Stimulated activated effector memory CD8-positive, alpha-beta T cell treated with anti-CD3 and anti-CD28 coated beads, Interleukin-12 subunit alpha, Interleukin-12 subunit beta, amount 100 ng/mL, for 72 hours (primary cell): Measurements from ENCODE around the gene CYP11A1.
A peak's percentile ranks its signal among the peaks of the same experiment; 100 is the strongest.
"Not testable (repeated sequence)": the region's sequence is repeated elsewhere in the genome, so short reads cannot be mapped to it uniquely, and the experiment has no call there.

Source experiments
- ATAC-seq: fragments of 150-1000 bp; cut with Tn5 transposase; 2 replicates; pipeline ENCODE4 v1.10.0; 2021
- DNase-seq, 2 donors: peaks; one replicate each; pipeline ENCODE4 v3.0.0; 2021 to 2022; ENCODE audit warnings: low spot score in 2 of 2
- H3K27ac Mint-ChIP-seq: one replicate; pipeline ENCODE4 v1.8.0; 2022; ENCODE audit warnings: mild to moderate bottlenecking, mixed read lengths
- H3K36me3 Mint-ChIP-seq: one replicate; pipeline ENCODE4 v1.8.0; 2022; ENCODE audit warnings: mild to moderate bottlenecking, mixed read lengths
- H3K4me1 Mint-ChIP-seq: one replicate; pipeline ENCODE4 v1.8.0; 2022; ENCODE audit warnings: mixed read lengths
- H3K4me3 Mint-ChIP-seq: one replicate; pipeline ENCODE4 v1.8.0; 2022; ENCODE audit warnings: mild to moderate bottlenecking, mixed read lengths
- H3K9me3 Mint-ChIP-seq: one replicate; pipeline ENCODE4 v1.8.0; 2022; ENCODE audit warnings: mixed read lengths

CYP11A1 gene

GRCh38 chr15:74357514-74357913 lies 9.9 kb downstream of the CYP11A1 start:
- DNase-seq, H3K36me3 Mint-ChIP-seq, H3K4me1 Mint-ChIP-seq, ATAC-seq, H3K27ac Mint-ChIP-seq, H3K9me3 Mint-ChIP-seq, H3K4me3 Mint-ChIP-seq: not testable (repeated sequence)

- H3K27ac Mint-ChIP-seq, H3K36me3 Mint-ChIP-seq, H3K4me3 Mint-ChIP-seq, H3K9me3 Mint-ChIP-seq, ATAC-seq, DNase-seq, H3K4me1 Mint-ChIP-seq: not testable (repeated sequence)
Observed at GRCh38 chr15:74356050-74356449, 11.4 kb downstream of the CYP11A1 start.

GRCh38 chr15:74353992-74354391 lies 13.5 kb downstream of the CYP11A1 start:
- not testable (repeated sequence) for H3K27ac Mint-ChIP-seq, H3K4me1 Mint-ChIP-seq, ATAC-seq, DNase-seq, H3K36me3 Mint-ChIP-seq, H3K9me3 Mint-ChIP-seq, H3K4me3 Mint-ChIP-seq

GRCh38 chr15:74352393-74352910 lies 15.0 kb downstream of the CYP11A1 start:
- H3K27ac Mint-ChIP-seq: no peak overlapping the region
- no peaks in the 10 kb centered on the region for H3K4me1 Mint-ChIP-seq
- no peak for DNase-seq
- no peak for ATAC-seq
- H3K36me3 Mint-ChIP-seq: no peaks in the 10 kb centered on the region
- H3K4me3 Mint-ChIP-seq: no peak overlapping the region
- H3K9me3 Mint-ChIP-seq: peaks cover 5% of the 10 kb centered on the region

GRCh38 chr15:74351670-74352069 lies 15.8 kb downstream of the CYP11A1 start:
- DNase-seq (no peak), ATAC-seq (no peak)
- Mint-ChIP-seq H3K4me1 (no peaks in the 10 kb centered on the region), H3K9me3 (peaks cover 5% of the 10 kb centered on the region), H3K4me3 (no peak overlapping the region), H3K36me3 (no peaks in the 10 kb centered on the region), H3K27ac (no peak overlapping the region)

- Mint-ChIP-seq H3K4me1 (peaks cover 2% of the 10 kb centered on the region), H3K4me3 (no peak overlapping the region), H3K36me3 (no peaks in the 10 kb centered on the region), H3K9me3 (peaks cover 5% of the 10 kb centered on the region), H3K27ac (no peak overlapping the region)
- ATAC-seq (no peak), DNase-seq (no peak)
Observed at GRCh38 chr15:74350295-74351275, 16.9 kb downstream of the CYP11A1 start.

GRCh38 chr15:74349241-74349778 lies 18.1 kb downstream of the CYP11A1 start:
- peaks cover 1% of the 10 kb centered on the region for H3K9me3 Mint-ChIP-seq
- no peak overlapping the region for H3K27ac Mint-ChIP-seq
- H3K4me1 Mint-ChIP-seq: peaks cover 6% of the 10 kb centered on the region
- no peaks in the 10 kb centered on the region for H3K36me3 Mint-ChIP-seq
- ATAC-seq (no peak), DNase-seq (no peak)
- H3K4me3 Mint-ChIP-seq: no peak overlapping the region

- no peak overlapping the region for H3K27ac Mint-ChIP-seq
- no peaks in the 10 kb centered on the region for H3K9me3 Mint-ChIP-seq
- DNase-seq (no peak), ATAC-seq (no peak)
- no peak overlapping the region for H3K4me3 Mint-ChIP-seq
- H3K4me1 Mint-ChIP-seq: peaks cover 6% of the 10 kb centered on the region
- no peaks in the 10 kb centered on the region for H3K36me3 Mint-ChIP-seq
Observed at GRCh38 chr15:74347757-74348250, 19.6 kb downstream of the CYP11A1 start.

- H3K27ac Mint-ChIP-seq: peak overlapping the region; percentile 35
- no peaks in the 10 kb centered on the region for H3K9me3 Mint-ChIP-seq
- H3K4me1 Mint-ChIP-seq: peaks cover 6% of the 10 kb centered on the region
- DNase-seq: no peak
- no peak overlapping the region for H3K4me3 Mint-ChIP-seq
- no peaks in the 10 kb centered on the region for H3K36me3 Mint-ChIP-seq
- peak; percentile 50 for ATAC-seq
Observed at GRCh38 chr15:74345051-74345450, 22.4 kb downstream of the CYP11A1 start.

- Mint-ChIP-seq H3K27ac (no peak overlapping the region), H3K4me3 (no peak overlapping the region), H3K4me1 (peaks cover 6% of the 10 kb centered on the region), H3K36me3 (no peaks in the 10 kb centered on the region), H3K9me3 (no peaks in the 10 kb centered on the region)
- no peak for ATAC-seq
- no peak for DNase-seq
Observed at GRCh38 chr15:74343797-74344127, 23.7 kb downstream of the CYP11A1 start.

GRCh38 chr15:74343127-74343796 lies 24.2 kb downstream of the CYP11A1 start:
- H3K4me3 Mint-ChIP-seq: no peak overlapping the region
- H3K27ac Mint-ChIP-seq: no peak overlapping the region
- ATAC-seq (no peak), DNase-seq (no peak)
- no peaks in the 10 kb centered on the region for H3K9me3 Mint-ChIP-seq
- peaks cover 6% of the 10 kb centered on the region for H3K4me1 Mint-ChIP-seq
- no peaks in the 10 kb centered on the region for H3K36me3 Mint-ChIP-seq

- Mint-ChIP-seq H3K36me3 (no peaks in the 10 kb centered on the region), H3K4me3 (no peak overlapping the region), H3K4me1 (no peaks in the 10 kb centered on the region), H3K27ac (no peak overlapping the region), H3K9me3 (no peaks in the 10 kb centered on the region)
- DNase-seq (no peak), ATAC-seq (no peak)
Observed at GRCh38 chr15:74340150-74340549, 27.3 kb downstream of the CYP11A1 start.

- DNase-seq: no peak
- Mint-ChIP-seq H3K27ac (no peak overlapping the region), H3K4me1 (no peaks in the 10 kb centered on the region), H3K9me3 (no peaks in the 10 kb centered on the region), H3K36me3 (no peaks in the 10 kb centered on the region), H3K4me3 (no peak overlapping the region)
- no peak for ATAC-seq
Observed at GRCh38 chr15:74339371-74339770, 28.1 kb downstream of the CYP11A1 start.

GRCh38 chr15:74338676-74339075 lies 28.8 kb downstream of the CYP11A1 start:
- ATAC-seq (no peak), DNase-seq (no peak)

GRCh38 chr15:74337607-74338211 lies 29.7 kb downstream of the CYP11A1 start:
- peak overlapping the region; percentile 23 for H3K27ac Mint-ChIP-seq
- DNase-seq (no peak), ATAC-seq (no peak)
- H3K36me3 Mint-ChIP-seq: no peaks in the 10 kb centered on the region
- H3K9me3 Mint-ChIP-seq: no peaks in the 10 kb centered on the region
- H3K4me3 Mint-ChIP-seq: no peak overlapping the region
- no peaks in the 10 kb centered on the region for H3K4me1 Mint-ChIP-seq

More at GRCh38 chr15:74338676-74339075, 28.8 kb downstream of the CYP11A1 start:
- no peaks in the 10 kb centered on the region for H3K36me3 Mint-ChIP-seq
- no peaks in the 10 kb centered on the region for H3K4me1 Mint-ChIP-seq
- no peaks in the 10 kb centered on the region for H3K9me3 Mint-ChIP-seq
- H3K27ac Mint-ChIP-seq: peak overlapping the region; percentile 23
- no peak overlapping the region for H3K4me3 Mint-ChIP-seq
